Renal cortical epithelial cell (primary cell): ENCODE results near the gene VTI1A. TPM values are rescaled to one million over a fixed set of nuclear protein-coding genes. Genes with fewer than 3 reads are reported as not detected.

Experiments used
- DNase-seq: peaks from one replicate; pipeline ENCODE4 v3.0.0-alpha.2; 2011; ENCODE audit warnings: low read depth
- total RNA-seq: library from RNA; depleted of rRNA; stranded (reverse); fragments of >200 nt; gene quantifications from 2 replicates; pipeline ENCODE4 v1.2.3, GENCODE V29; 2014

VTI1A gene
- total RNA-seq, 1 donor from 2014 or later: 49.7 TPM

DNA sequence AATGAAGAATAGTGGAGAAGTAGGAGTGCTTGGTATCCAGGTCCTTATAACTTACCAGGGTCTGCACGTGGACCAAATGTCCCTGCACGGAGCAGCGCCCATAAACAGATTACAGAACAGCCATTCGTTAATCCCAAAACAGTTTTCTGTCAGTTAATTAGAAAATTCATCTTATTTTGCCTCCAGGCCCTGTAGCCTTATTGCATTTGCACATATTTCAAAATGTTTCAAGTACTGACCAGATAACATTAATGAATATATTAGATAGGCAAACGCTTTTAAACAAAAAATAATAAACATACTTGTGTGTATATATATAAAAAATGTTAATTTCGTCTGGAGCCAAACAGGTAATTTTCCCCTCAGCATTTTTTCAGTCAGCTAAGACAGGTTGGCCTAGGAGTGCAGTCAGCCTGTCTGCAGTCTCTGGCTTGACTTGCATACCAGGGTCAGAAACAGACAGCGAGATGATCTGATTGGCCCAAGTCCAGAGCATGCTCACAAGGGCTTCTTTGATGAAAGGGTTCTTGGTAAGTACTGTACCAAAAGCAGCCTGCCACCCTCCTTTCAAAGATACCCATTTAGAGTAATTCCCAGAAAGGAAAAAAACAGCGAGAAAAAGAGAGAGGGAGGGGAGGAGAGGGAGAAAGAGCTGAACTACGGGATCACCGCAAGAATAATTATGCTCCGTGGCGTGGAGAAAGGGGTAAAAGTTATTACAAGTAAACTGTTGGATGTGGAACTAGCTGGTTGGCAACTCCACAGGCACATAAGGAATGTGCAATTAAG lies 308.6 kb downstream of the VTI1A start:
- DNase-seq: no peak

DNA sequence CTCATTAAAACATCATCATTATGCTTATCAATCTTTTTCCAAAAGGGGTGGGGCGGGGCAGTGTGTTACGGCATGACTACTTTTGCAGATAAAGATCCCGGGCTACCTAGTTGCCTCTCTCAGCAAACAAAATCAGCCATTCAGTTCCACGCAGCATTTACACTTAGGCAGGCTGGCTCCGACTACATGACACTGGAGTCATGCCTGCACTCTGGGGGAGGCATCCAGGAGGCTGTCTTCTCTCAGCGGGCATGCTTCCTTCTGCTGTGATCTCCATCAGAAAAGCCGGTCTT lies 309.2 kb downstream of the VTI1A start:
- no peak for DNase-seq

DNA sequence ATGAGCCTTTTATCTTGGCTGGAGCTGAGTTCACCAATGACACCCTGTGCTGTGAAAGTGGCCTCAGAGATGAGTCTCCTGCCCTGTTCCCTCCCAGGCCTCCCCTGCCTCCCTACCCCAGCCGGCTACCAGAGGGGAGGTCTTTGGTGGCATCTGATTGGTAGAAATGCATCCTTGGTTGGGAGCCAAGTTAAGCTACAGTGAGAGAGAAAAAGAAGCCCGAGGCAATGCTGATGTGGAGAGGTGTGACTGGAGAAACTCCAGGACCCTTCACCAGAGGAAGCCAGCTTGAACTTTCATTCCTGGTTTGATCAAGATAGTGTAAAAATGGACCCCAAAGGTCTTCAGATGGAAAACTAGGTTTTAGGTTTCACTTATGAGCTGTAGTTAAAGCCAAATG lies 311.9 kb downstream of the VTI1A start:
- peak; percentile 20 for DNase-seq

DNA sequence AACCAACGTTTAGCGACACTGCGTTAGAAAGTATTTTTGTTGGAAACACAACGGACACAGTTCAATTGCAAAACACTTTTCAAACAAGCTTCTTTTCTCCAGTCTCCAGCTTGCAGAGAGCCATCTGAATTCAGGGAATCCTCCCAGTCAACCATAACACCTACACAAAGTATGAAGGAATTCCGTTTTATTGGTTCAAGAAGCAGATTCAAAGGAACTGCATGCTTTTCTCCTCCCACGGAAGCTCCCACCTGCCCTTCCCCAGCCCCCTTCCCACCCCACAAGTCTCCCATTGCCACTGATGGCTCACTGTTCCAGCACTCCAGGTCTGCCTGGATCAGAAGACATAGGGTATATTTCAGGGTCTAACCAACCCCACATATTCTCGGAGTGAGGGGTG lies 312.5 kb downstream of the VTI1A start:
- no peak for DNase-seq

DNA sequence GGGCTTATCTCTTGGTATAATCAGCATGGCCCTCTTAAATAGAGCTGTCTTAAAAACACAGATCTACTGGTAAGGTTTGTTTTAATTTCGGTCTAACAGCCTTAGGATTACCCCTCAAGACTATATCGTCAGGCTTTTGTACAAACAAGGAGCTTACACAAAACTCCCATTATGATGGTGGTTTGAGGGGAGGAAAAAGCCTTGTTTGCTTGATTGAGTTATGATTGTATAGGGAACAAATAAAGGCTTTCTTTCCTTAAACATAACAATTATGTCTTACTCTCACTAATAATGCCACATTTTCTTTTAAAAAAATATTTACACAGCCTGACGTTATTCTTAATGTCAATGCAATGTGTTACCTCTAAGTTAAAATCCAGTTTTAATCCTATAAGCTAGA lies 314.2 kb downstream of the VTI1A start:
- DNase-seq: no peak

DNA sequence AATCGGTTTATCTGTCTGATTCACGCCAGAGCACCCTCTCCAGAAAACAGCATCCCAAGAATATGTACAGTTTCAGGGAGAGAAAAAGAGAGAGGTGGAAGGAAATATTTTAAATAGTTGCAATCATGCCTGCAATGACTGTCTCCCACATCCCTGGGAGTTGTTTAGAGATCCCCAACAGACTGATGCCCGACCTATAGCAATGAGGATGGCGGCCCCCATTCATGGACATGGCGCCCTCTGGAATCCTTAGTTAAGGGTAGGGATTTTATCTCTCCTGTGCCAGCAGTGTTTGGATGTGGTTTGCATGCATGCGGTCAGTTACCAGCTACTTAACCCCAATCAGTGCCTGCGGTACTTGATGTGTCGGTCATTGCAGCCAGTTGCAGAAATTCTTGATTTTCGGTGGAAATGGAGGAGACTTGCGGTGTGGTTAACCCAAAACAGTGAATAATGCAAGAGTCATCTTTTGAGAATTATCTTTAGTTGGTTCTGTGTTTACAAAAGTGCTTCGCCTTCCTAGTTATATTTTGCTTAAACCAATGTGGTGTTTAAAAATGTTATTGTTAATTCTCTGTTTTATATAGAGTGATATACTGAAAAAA lies 317.0 kb downstream of the VTI1A start:
- DNase-seq: no peak

DNA sequence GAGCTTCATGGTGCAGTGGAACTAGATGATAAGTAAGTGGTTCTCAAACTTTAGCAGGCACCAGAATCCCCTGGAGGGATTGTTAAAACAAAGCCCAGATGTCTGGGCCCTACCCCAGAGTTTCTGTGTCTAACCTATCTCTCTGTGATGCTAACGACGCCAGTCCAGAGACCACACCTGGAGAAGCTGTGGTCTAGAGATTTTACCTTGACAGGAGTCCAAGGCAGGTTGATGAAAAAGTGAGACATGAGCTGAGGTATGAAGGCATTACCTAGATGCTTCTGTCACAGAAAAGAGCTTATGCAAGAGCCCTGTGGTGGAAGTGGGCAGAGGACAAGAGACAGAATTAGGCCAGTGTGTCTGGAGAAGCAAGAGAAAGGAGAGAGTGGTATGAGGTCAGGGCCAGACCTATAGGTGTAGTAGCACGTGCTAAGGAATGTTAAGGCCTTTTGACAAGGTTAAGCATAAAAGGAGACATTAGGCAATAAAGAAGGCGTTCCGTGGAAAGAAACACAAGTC lies 318.8 kb downstream of the VTI1A start:
- no peak for DNase-seq

DNA sequence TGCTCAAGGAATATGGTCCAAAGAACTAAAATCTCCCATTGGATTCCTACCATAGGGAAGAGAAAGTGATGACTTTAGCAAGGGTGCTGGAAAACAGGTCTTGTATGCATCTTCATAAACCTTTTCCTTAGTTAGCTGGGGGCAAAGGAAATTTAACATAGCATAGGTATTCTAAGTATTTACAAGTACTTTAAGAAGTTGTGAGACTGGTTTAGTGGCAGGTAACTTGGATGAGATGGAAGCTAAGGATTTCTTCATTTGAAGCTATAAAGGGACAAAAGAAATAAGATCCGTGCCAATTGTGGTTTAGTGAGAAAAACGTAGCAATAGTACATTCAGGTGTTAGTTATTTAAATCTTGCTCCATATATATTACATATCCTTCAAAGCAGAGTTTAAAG lies 319.6 kb downstream of the VTI1A start:
- DNase-seq: no peak

DNA sequence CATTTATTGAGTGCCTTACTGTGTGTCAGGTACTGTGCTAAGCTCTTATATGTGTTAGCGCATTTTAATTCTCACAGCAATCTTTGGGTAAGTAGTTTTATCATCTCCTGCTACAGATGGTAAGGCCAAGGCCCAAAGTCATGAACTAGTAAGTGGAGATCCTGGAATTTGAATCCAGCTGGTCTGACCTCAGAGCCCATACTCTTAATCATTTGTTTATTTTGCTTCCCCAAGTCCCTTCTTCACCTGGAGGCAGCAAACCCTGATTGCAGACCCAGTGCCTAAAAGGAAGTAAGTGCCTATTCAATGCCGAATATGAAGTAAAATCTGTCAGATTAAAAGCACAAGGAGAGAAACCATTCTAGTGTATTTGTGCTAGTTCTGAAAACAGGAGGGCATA lies 320.1 kb downstream of the VTI1A start:
- DNase-seq: no peak

DNA sequence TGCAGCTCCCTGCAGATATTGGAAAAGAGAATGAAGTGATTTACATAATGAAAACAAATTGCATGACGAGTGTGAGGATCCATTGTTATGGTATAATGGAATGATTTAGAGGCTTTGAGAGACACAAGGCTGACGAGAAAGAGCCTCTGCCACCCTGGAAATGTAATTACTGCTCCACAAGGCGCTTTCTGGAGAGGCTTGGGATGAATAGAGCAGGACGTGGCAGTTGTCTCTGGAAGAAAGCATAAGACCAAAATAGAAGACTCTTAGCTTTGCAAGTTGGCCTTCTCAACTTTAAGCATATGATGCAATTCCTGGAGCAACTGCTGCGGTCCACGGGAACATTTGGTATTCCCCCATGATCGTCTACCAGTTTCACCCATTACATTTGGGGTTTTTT lies 321.1 kb downstream of the VTI1A start:
- no peak for DNase-seq

DNA sequence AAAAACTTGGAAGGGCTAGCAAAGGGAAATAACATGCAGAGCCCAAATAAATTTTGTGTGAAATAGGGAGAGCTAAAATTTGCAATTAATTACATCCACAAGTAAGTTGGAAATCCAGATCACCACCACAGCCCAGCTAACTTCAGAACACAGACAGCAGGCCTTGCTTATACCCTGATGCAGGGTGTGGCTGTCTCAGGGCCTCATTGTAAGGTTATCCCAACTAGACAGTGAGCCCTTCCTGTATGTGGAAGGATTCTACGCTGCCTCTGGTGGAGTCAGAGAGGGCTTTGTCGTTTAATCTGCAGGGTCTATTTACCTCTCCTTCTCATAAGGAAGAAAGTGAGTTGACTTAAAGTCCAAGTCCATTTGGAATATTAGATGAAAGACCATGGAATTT lies 322.1 kb downstream of the VTI1A start:
- no peak for DNase-seq

DNA sequence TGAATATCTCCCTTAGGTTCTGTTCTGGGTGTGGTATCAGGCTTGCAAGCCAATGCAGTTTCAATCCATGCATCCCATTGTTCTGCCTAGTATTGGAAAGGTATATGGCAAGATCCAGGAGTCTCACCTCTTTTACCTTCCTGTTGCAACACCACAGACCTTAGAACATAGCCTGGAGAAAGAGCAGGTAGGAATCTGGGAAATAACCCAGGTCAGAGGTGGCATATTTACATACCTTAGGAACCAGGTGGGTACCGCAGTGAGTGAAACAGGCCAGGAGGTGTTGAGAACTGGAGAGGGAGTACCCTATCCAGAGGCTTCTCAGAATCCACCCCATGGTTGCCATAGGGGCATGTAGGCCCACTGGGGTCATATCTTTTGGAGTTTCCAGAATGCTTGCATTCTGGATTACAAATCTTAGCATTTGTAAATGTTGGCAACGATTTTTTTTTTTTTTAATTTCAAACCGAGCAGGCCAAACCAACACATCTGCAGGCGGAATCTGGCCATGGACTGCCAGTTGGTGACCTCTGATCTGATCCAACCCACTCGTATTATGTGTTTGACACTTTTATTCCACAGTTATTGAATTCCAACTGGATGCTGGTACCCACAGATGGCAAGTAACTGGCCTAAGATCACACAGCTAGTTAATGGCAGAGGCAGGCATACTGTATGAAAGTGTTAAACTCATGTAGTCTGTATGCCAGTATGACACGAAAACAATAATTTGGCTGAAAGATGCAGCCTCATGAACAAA lies 322.8 kb downstream of the VTI1A start:
- DNase-seq: no peak

DNA sequence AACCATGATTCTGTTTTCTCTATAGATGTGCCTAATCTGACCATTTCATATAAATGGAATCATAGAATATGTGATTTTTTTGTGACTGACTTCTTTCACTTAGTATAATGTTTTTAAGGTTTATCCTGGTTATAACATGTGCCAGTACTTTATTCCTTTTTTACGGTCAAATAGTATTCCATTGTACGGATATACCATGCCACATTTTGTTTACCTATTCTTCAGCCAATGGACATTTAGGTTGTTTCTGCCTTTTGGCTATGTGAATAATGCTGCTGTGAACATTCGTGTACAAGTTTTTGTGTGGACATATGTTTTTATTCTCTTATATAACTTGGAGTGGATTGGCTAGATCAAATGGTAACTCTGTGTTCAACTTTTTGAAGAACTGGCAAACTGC lies 324.7 kb downstream of the VTI1A start:
- no peak for DNase-seq

DNA sequence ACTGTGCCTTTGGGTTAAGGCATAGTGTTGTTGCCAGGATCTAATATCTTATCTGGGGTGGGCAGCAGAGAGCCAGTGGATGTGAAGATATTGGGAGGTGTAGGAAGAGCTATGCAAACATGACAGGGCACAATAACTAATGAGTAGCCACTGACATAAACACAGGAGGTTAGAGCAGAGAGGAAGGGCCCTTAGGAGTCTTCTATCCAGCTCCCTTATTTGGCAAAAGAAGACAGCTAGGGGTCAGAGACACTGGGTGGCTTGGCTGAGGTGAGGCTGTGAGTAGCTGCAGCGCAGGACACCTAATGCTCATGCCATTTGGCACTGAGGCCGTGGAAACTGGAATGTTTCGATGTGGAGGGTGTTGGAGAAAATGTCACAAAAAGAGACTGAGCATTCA lies 326.8 kb downstream of the VTI1A start:
- DNase-seq: no peak

DNA sequence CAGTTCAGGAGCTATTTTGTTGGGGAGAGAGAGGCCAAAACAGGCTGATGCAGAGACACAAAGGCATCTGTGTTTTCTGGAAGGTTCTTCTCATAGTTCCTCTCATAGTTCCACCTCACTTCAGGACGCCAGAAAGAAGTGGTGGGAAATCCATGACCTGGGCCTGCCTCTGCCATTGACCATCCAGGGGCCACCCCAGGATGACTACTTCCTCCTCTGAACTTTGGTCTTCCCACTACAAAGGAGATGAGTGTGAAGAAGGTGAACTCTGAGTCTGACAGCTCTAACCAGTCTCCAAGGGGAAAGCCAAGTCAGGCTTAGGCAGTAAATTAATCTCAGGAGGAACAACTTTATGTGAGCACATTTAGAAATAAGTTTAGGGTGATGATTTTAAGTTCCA lies 327.2 kb downstream of the VTI1A start:
- no peak for DNase-seq

DNA sequence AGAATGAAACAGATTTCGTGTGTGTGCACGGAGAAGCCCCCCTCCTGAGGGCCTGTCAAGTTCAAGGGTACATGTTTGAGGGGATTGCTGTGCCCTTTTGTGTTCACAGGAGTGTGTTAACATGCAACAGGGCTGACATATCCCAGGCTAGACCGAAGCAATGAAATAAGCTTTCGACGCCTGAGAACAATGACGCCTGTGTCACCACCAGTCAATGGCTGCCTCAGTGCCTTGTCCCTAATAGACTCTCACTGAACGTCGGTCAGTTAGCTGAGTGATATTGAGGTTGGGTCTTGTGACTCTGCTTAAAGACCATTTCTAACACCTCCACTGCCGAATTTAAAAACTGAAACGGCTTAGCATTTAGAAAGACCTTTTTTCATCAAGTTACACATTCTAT lies 327.8 kb downstream of the VTI1A start:
- no peak for DNase-seq

DNA sequence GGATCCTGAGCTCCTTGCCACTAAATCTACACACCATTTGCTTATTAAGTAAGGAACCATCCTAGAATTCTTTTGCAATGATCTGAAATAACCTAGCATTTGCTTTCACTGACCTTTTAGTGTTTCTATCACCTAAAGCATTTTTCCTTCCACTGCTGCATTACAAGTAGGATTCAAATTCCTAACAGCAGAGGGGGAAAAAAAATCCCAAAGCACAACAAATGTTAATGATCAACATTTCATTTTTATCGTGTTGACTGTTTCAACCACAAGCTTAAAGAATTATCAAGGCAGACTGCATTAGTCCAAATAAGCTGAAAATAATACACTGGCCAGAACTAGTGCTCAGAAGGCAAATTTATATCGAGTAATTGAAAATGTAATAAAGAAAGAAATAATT lies 328.4 kb downstream of the VTI1A start:
- DNase-seq: peak; percentile 90

DNA sequence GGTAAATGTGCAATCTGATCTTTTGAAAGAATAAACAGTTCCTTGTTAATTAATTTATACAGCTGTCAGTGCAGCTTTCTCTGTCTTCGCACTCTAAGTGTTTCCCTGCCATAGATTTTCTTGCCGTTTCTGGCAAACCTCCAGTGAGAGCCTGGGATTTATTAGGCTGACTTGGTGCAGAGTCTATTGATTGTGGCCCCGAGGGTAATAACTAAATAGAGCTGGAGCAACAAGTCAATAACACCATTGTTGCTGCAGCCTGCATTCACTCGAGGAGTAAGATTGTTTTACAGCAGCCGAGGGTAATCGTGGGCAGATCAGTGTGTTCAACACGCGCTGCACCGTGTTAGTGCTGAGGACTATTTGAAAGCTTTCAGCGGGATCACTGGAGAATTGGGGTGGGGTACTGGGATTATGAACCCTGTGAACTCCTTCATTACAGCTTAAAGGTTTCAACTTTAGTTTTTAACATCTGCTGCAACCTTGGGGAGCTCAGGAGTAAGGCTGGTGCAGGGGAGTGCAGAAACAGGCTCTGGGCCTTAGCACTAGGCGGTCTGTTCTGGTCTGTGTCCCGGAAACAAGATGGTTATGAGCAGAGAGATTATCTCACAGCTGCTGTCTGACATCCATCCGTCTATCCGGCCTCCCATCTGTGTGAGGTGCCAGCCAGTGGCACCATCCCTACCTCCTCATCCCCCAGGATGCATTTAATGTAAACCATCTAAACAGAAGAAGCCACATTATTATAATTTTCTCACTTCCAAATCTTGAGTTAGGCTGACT lies 329.1 kb downstream of the VTI1A start:
- DNase-seq: peak; percentile 66

DNA sequence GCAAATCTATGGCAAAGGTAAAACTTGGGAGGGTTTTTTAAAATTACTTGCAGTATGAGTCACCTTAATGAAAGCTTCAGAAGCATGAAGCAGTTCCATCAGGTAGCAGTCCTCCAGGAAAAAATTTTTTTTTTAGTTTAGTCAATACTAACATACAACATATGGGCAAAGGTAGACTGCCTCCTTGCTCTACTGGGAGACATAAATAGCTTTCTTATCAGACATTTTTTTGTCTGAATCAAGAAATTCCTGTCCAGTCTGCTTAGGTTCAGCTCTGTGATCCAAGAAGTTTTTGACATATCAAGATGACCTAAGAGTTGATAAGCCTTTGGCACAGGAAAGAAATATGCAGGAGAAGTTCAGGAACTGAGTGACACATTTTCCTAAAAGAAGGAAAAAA lies 331.6 kb downstream of the VTI1A start:
- peak; percentile 59 for DNase-seq

DNA sequence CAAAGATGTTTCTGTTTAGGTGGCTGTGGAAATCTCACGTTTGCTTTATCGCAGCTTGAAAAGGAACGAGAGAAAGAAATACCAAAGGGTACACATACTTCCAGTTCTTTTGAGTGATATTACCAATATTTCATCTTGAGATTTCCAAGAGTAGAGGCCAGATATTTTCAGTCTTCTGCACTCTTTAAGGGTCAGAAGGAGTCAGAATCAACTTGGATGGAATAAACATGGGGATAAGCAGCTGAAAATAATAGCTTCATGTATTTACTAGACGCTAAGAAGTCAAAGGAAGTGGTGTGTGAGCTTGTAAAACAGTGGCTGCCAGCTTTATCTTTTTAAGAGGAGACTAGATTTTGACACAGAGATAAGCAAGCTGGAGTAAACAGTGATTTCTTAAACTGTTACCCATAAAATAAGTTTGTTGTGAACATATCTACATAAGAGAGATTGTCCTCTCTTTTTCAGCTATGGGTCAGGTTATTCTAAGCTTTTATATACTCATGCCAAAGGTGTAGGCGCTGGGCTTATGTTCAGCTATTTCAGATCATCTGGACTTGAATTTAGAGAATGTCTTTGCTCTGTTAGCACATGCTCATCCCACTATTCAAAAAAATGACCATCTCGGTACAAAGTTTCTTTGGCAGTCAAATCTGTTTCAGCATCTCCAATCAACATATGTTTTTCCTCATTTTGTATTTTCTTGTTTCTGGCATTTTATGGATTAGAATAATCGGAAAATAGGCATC lies 332.2 kb downstream of the VTI1A start:
- no peak for DNase-seq

DNA sequence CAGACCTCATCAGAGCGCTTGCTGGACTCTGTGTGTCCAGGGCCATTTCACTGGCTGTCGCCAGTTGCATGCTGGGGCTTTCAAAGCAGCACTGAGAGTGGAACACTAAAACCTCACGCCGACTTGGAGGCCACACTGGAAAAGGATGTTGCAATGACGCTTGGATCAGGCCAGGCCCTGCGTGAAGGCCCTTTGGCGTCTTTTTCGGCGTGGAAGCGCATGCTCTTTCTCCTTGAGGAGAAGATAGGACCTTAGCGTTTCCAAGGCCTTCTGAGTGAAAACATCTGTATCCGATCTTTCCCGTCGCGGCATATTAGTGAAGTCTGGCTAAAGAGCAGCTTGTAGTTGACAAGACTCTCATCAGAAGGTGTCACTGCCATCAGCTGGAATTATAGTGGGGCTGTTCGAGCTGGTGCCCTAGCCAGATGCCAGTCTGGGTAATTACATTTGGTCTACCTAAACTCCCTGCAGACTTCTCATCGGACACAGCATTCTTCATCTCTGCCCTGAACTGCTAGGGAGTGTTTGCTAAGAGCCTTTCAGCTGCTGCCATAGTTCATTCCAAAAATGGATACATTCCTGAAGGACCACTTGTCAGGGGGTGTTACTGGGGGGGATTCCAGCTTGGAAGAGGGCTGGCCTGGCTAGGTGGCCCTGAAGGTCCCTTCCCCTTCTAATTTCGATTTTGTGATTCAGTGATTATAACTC lies 335.3 kb downstream of the VTI1A start:
- no peak for DNase-seq
